ENCODE measurements around the gene RMND1. TPM values are rescaled to one million over a fixed set of nuclear protein-coding genes. Genes with fewer than 3 reads are reported as not detected.
"Not testable (repeated sequence)": the region's sequence is repeated elsewhere in the genome, so short reads cannot be mapped to it uniquely, and the experiment has no call there.

The RMND1 gene
- total and polyA plus RNA-seq, 3 experiments from 2014 or later: 10.4 to 25.6 (median 24.5) TPM

- Histone ChIP-seq H3K4me3 (ENCODE audit: low read length) (peak overlapping the region; percentile 95), H3K27ac (ENCODE audit: low read depth, low read length) (peak overlapping the region; percentile 81), H3K4me1 (ENCODE audit: insufficient read depth, low read length) (peaks cover 24% of the 10 kb centered on the region)
- H3K4me1 Mint-ChIP-seq: peaks cover 46 to 75% (median 59%) of the 10 kb centered on the region in 3 donors
- DNase-seq; H3K27me3 ChIP-seq (ENCODE audit: insufficient read depth, low read length, poor library complexity, severe bottlenecking); H3K27me3 Mint-ChIP-seq; H3K9me3 ChIP-seq (ENCODE audit: low read length); H3K36me3 ChIP-seq (ENCODE audit: insufficient read depth, low read length); H3K9me3 Mint-ChIP-seq: not testable (repeated sequence)
- ChIA-PET CTCF (interaction anchor here (0.8 to 1.9 kb wide), 4 partner anchors 46 to 126 kb away, joined by 3 to 5 read pairs (median 4); no protein-coding TSS in a partner anchor), POLR2A (interaction anchor here (1.2 to 2.0 kb wide), 2 partner anchors 23 to 61 kb away, joined by 3 to 43 read pairs; partner anchors contain the start of gene ZBTB2)
- H3K27ac Mint-ChIP-seq: peak overlapping the region in 3 of 8 donors; percentile 89 to 95 (median 91)
- H3K4me3 Mint-ChIP-seq: peak overlapping the region; percentile 92 to 99 (median 96)
- peaks cover 0 to 20% (median 2%) of the 10 kb centered on the region in 3 donors for H3K36me3 Mint-ChIP-seq
These were observed 998 bp downstream of the RMND1 start for GRCh38 chr6:151450928-151451327.

GRCh38 chr6:151448623-151449022 is 3.3 kb downstream of the RMND1 start:
- DNase-seq: no peak
- Mint-ChIP-seq H3K4me3 (peak overlapping the region in 1 of 7 donors; percentile 80), H3K36me3 (peaks cover 0 to 36% (median 2%) of the 10 kb centered on the region in 3 donors), H3K4me1 (peaks cover 37 to 75% (median 44%) of the 10 kb centered on the region in 3 donors), H3K9me3 (no peaks in the 10 kb centered on the region), H3K27me3 (no peaks in the 10 kb centered on the region), H3K27ac (peak overlapping the region in 1 of 8 donors; percentile 61)
- H3K27ac ChIP-seq (ENCODE audit: low read depth, low read length): no peak overlapping the region
- ChIA-PET CTCF (interaction anchor here (1.9 kb wide), 1 partner anchor 11 kb away, joined by 5 read pairs; no protein-coding TSS in a partner anchor), POLR2A (no interaction called here)
- H3K9me3 ChIP-seq (ENCODE audit: low read length): no peaks in the 10 kb centered on the region
- H3K36me3 ChIP-seq (ENCODE audit: insufficient read depth, low read length): peaks cover 3% of the 10 kb centered on the region
- no peaks in the 10 kb centered on the region for H3K27me3 ChIP-seq (ENCODE audit: insufficient read depth, low read length, poor library complexity, severe bottlenecking)
- H3K4me3 ChIP-seq (ENCODE audit: low read length): no peak overlapping the region
- peaks cover 13% of the 10 kb centered on the region for H3K4me1 ChIP-seq (ENCODE audit: insufficient read depth, low read length)

- Histone ChIP-seq H3K4me1 (ENCODE audit: insufficient read depth, low read length) (peaks cover 7% of the 10 kb centered on the region), H3K36me3 (ENCODE audit: insufficient read depth, low read length) (peaks cover 3% of the 10 kb centered on the region), H3K27ac (ENCODE audit: low read depth, low read length) (no peak overlapping the region), H3K9me3 (ENCODE audit: low read length) (no peaks in the 10 kb centered on the region), H3K4me3 (ENCODE audit: low read length) (no peak overlapping the region), H3K27me3 (ENCODE audit: insufficient read depth, low read length, poor library complexity, severe bottlenecking) (no peaks in the 10 kb centered on the region)
- Mint-ChIP-seq H3K27ac (peak overlapping the region in 5 of 8 donors; percentile 4 to 36 (median 23)), H3K4me1 (peaks cover 32 to 73% (median 39%) of the 10 kb centered on the region in 3 donors), H3K9me3 (no peaks in the 10 kb centered on the region), H3K27me3 (no peaks in the 10 kb centered on the region), H3K4me3 (peak overlapping the region in 1 of 7 donors; percentile 59), H3K36me3 (peaks cover 0 to 32% (median 2%) of the 10 kb centered on the region in 3 donors)
- ChIA-PET CTCF (interaction anchor here (1.7 to 1.9 kb wide), 2 partner anchors 10 to 13 kb away, joined by 3 to 5 read pairs; no protein-coding TSS in a partner anchor), POLR2A (no interaction called here)
- no peak for DNase-seq
These were observed 4.7 kb downstream of the RMND1 start for GRCh38 chr6:151447237-151447636.

- Mint-ChIP-seq H3K4me3 (no peak overlapping the region), H3K9me3 (no peaks in the 10 kb centered on the region), H3K36me3 (peaks cover 0 to 28% (median 4%) of the 10 kb centered on the region in 3 donors), H3K4me1 (peaks cover 31 to 73% (median 43%) of the 10 kb centered on the region in 3 donors), H3K27me3 (no peaks in the 10 kb centered on the region), H3K27ac (peak overlapping the region in 1 of 8 donors; percentile 26)
- no peak for DNase-seq
- Histone ChIP-seq H3K27me3 (ENCODE audit: insufficient read depth, low read length, poor library complexity, severe bottlenecking) (no peaks in the 10 kb centered on the region), H3K4me1 (ENCODE audit: insufficient read depth, low read length) (peaks cover 14% of the 10 kb centered on the region), H3K4me3 (ENCODE audit: low read length) (no peak overlapping the region), H3K9me3 (ENCODE audit: low read length) (no peaks in the 10 kb centered on the region), H3K36me3 (ENCODE audit: insufficient read depth, low read length) (peaks cover 3% of the 10 kb centered on the region), H3K27ac (ENCODE audit: low read depth, low read length) (no peak overlapping the region)
- ChIA-PET POLR2A (no interaction called here), CTCF (no interaction called here)
These were observed 6.4 kb downstream of the RMND1 start for GRCh38 chr6:151445482-151445881.

GRCh38 chr6:151443911-151444621 is 7.9 kb downstream of the RMND1 start:
- no peak for DNase-seq
- Mint-ChIP-seq H3K36me3 (peaks cover 0 to 29% (median 4%) of the 10 kb centered on the region in 3 donors), H3K27me3 (no peaks in the 10 kb centered on the region), H3K4me3 (no peak overlapping the region), H3K4me1 (peaks cover 35 to 73% (median 43%) of the 10 kb centered on the region in 3 donors), H3K9me3 (no peaks in the 10 kb centered on the region), H3K27ac (peak overlapping the region in 2 of 8 donors; percentile 78 to 92)
- Histone ChIP-seq H3K4me1 (ENCODE audit: insufficient read depth, low read length) (peaks cover 17% of the 10 kb centered on the region), H3K36me3 (ENCODE audit: insufficient read depth, low read length) (peaks cover 3% of the 10 kb centered on the region), H3K27ac (ENCODE audit: low read depth, low read length) (no peak overlapping the region), H3K27me3 (ENCODE audit: insufficient read depth, low read length, poor library complexity, severe bottlenecking) (no peaks in the 10 kb centered on the region), H3K9me3 (ENCODE audit: low read length) (no peaks in the 10 kb centered on the region), H3K4me3 (ENCODE audit: low read length) (no peak overlapping the region)
- CTCF ChIA-PET: no interaction called here
- POLR2A ChIA-PET: no interaction called here

- Histone ChIP-seq H3K9me3 (ENCODE audit: low read length) (no peaks in the 10 kb centered on the region), H3K4me1 (ENCODE audit: insufficient read depth, low read length) (peaks cover 17% of the 10 kb centered on the region), H3K36me3 (ENCODE audit: insufficient read depth, low read length) (peaks cover 3% of the 10 kb centered on the region), H3K4me3 (ENCODE audit: low read length) (no peak overlapping the region), H3K27ac (ENCODE audit: low read depth, low read length) (no peak overlapping the region), H3K27me3 (ENCODE audit: insufficient read depth, low read length, poor library complexity, severe bottlenecking) (no peaks in the 10 kb centered on the region)
- no peaks in the 10 kb centered on the region for H3K27me3 Mint-ChIP-seq
- no peaks in the 10 kb centered on the region for H3K9me3 Mint-ChIP-seq
- POLR2A ChIA-PET: interaction anchor here (0.5 kb wide), 1 partner anchor 39 kb away, joined by 3 read pairs; no protein-coding TSS in a partner anchor
- CTCF ChIA-PET: interaction anchor here (1.0 to 2.6 kb wide), 3 partner anchors 9 to 53 kb away, joined by 3 to 7 read pairs (median 3); partner anchors contain the start of gene RMND1
- H3K27ac Mint-ChIP-seq: peak overlapping the region in 2 of 8 donors; percentile 78 to 92
- no peak overlapping the region for H3K4me3 Mint-ChIP-seq
- no peak for DNase-seq
- H3K4me1 Mint-ChIP-seq: peaks cover 33 to 72% (median 43%) of the 10 kb centered on the region in 3 donors
- peaks cover 0 to 30% (median 4%) of the 10 kb centered on the region in 3 donors for H3K36me3 Mint-ChIP-seq
These were observed 8.5 kb downstream of the RMND1 start for GRCh38 chr6:151443454-151443853.

GRCh38 chr6:151442371-151442770 is 9.6 kb downstream of the RMND1 start:
- peak overlapping the region in 1 of 8 donors; percentile 24 for H3K27ac Mint-ChIP-seq
- Histone ChIP-seq H3K27me3 (ENCODE audit: insufficient read depth, low read length, poor library complexity, severe bottlenecking) (no peaks in the 10 kb centered on the region), H3K27ac (ENCODE audit: low read depth, low read length) (no peak overlapping the region), H3K9me3 (ENCODE audit: low read length) (no peaks in the 10 kb centered on the region), H3K4me1 (ENCODE audit: insufficient read depth, low read length) (peaks cover 17% of the 10 kb centered on the region), H3K36me3 (ENCODE audit: insufficient read depth, low read length) (peaks cover 3% of the 10 kb centered on the region), H3K4me3 (ENCODE audit: low read length) (no peak overlapping the region)
- POLR2A ChIA-PET: interaction anchor here (0.5 kb wide), 1 partner anchor 85 kb away, joined by 3 read pairs; no protein-coding TSS in a partner anchor
- CTCF ChIA-PET: interaction anchor here (1.0 to 2.6 kb wide), 6 partner anchors 10 to 59 kb away, joined by 3 to 7 read pairs (median 3); partner anchors contain the start of gene RMND1
- no peak for DNase-seq
- no peaks in the 10 kb centered on the region for H3K9me3 Mint-ChIP-seq
- H3K27me3 Mint-ChIP-seq: no peaks in the 10 kb centered on the region
- H3K4me1 Mint-ChIP-seq: peaks cover 33 to 75% (median 39%) of the 10 kb centered on the region in 3 donors
- peaks cover 0 to 38% (median 6%) of the 10 kb centered on the region in 3 donors for H3K36me3 Mint-ChIP-seq
- no peak overlapping the region for H3K4me3 Mint-ChIP-seq

Data from CD8-positive, alpha-beta memory T cell (primary cell).